Activated CD8-positive, alpha-beta memory T cell treated with anti-CD3 and anti-CD28 coated beads for 1 hour (primary cell): ENCODE measurements around the gene MPL.

Experiments
- DNase-seq, 2 donors: peaks; one replicate each; pipeline ENCODE4 v3.0.0-alpha.2; 2020; ENCODE audit warnings: low read depth in 1 of 2; ENCODE audit errors: extremely low read depth in 1 of 2

The MPL gene

GRCh38 chr1:43321331-43321891, 16.2 kb upstream of the MPL start:
- DNase-seq, result no peak

- no peak for DNase-seq
Measured at GRCh38 chr1:43322506-43322905, 15.1 kb upstream of the MPL start.

GRCh38 chr1:43324810-43325209, 12.8 kb upstream of the MPL start:
- DNase-seq, result no peak

GRCh38 chr1:43325381-43325780, 12.2 kb upstream of the MPL start:
- DNase-seq, result no peak

- no peak for DNase-seq
Measured at GRCh38 chr1:43327549-43328292, 9.9 kb upstream of the MPL start.

GRCh38 chr1:43329995-43330751, 7.4 kb upstream of the MPL start:
- no peak for DNase-seq

- DNase-seq, result no peak
Measured at GRCh38 chr1:43331688-43332087, 5.9 kb upstream of the MPL start.

GRCh38 chr1:43334453-43335205, 3.0 kb upstream of the MPL start:
- no peak for DNase-seq

- DNase-seq, result no peak
Measured at GRCh38 chr1:43338001-43338400, 383 bp downstream of the MPL start.

- DNase-seq, result no peak
Measured at GRCh38 chr1:43339584-43340232, 2.1 kb downstream of the MPL start.

- no peak for DNase-seq
Measured at GRCh38 chr1:43340559-43340958, 2.9 kb downstream of the MPL start.

- no peak for DNase-seq
Measured at GRCh38 chr1:43344267-43344850, 6.7 kb downstream of the MPL start.

GRCh38 chr1:43345120-43345519, 7.5 kb downstream of the MPL start:
- DNase-seq, result no peak

GRCh38 chr1:43346636-43347035, 9.0 kb downstream of the MPL start:
- DNase-seq, result no peak

GRCh38 chr1:43348343-43348808, 10.8 kb downstream of the MPL start:
- no peak for DNase-seq

GRCh38 chr1:43348809-43349593, 11.4 kb downstream of the MPL start:
- DNase-seq, result peak in 1 of 2 donors; percentile 20

GRCh38 chr1:43349594-43350306, 12.1 kb downstream of the MPL start:
- no peak for DNase-seq

- DNase-seq, result no peak
Measured at GRCh38 chr1:43350976-43351375, 13.4 kb downstream of the MPL start.
